GM18907 (cell line): ENCODE data around the gene MRPL49.

ENCODE experiments used
- ATAC-seq: cut with Tn5 transposase; IDR thresholded peaks from one replicate; pipeline ENCODE4 v1.9.1; 2021; ENCODE audit warnings: mild to moderate bottlenecking, moderate library complexity; ENCODE audit not compliant: unreplicated experiment

The MRPL49 gene

DNA sequence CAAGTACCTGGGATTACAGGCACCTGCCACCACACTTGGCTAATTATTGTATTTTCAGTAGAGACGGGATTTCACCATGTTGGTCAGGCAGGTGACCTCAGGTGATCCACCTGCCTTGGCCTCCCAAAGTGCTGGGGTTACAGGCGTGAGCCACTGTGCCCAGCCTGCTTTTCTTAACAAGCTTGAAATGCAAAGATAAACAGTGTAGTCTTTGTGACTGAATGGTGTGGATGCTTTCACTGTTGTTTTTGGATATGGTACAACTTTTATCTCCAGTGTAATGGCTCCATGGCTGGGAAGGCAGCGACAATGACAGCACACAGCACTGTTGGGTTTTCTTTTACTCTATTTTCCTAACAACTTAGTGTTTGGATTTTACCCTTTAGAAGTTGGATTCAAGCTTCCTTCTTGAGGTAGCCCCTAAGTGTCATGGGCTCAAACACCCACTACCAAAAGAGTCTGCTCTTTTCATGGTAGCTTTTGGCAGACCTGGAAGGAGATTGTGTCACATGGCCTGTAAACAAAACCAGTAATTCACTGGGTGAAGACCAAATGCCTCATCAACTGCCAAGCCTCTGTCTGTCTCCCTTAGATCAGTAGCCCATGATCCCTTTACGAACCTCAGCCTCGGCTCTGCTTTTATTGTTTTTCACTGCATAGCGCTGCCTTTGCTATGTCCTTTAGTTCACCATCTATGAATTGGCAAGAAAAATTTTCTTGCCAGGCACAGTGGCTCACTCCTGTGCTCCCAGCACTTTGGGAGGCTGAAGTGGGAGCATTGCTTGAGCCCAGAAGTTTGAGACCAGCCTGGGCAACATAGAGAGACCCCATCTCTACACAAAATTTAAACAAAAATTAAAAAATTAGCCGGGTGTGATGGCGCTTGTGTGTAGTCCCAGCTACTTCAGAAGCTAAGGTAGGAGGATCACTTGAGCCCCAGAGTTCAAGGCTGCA lies 19.7 kb upstream of the MRPL49 start:
- no peak for ATAC-seq

GRCh38 chr11:65103476-65103875 lies 18.6 kb upstream of the MRPL49 start:
- no peak for ATAC-seq

GRCh38 chr11:65104628-65105027 lies 17.5 kb upstream of the MRPL49 start:
- ATAC-seq: no peak

- ATAC-seq: no peak
Measured at GRCh38 chr11:65107078-65107477, 15.0 kb upstream of the MRPL49 start.

GRCh38 chr11:65107751-65108468 lies 14.2 kb upstream of the MRPL49 start:
- ATAC-seq: no peak

- ATAC-seq: no peak
Measured at GRCh38 chr11:65108469-65109123, 13.5 kb upstream of the MRPL49 start.

DNA sequence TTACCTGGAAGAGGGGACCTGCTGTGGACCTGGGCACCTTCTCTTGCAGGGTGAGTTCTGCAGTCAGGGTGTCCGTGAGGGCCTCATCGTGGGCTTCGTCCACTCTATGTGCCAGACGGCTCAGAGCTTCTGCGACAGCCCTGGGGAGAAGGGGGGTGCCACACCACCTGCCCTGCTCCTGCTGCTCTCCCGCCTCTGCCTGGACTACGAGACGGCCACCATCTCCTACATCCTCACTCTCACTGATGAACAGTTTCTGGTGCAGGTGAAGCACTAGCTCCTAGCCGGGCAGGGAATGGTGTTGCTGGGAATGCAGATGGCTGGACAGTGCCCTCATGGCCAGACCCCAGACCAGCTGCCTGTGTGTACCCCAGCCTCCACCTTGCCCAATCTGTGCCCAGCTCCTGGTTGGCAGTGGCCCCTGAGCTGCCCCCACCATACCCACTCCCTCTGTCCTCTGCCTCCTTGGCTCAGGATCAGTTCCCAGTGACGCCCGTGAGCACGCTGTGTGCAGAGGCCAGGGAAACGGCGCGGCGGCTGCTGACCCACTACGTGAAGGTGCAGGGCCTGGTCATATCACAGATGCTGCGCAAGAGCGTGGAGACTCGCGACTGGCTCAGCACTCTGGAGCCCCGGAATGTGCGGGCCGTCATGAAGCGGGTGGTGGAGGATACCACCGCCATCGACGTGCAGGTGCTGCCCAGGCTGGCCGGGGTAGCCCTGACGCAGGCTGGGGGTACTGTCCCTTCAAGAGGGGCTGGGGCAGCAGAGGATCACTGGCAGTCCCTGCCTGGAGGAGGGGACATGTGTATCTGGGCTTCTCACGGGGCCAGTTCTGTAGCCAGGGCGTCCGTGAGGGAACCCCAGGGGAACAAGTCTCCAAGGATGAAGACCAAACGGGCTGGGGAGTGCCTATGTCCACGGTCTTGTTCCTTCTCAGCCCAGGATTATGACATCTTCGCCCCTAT lies 12.6 kb upstream of the MRPL49 start:
- no peak for ATAC-seq

- peak; percentile 35 for ATAC-seq
Measured at GRCh38 chr11:65110354-65110861, 11.7 kb upstream of the MRPL49 start.

DNA sequence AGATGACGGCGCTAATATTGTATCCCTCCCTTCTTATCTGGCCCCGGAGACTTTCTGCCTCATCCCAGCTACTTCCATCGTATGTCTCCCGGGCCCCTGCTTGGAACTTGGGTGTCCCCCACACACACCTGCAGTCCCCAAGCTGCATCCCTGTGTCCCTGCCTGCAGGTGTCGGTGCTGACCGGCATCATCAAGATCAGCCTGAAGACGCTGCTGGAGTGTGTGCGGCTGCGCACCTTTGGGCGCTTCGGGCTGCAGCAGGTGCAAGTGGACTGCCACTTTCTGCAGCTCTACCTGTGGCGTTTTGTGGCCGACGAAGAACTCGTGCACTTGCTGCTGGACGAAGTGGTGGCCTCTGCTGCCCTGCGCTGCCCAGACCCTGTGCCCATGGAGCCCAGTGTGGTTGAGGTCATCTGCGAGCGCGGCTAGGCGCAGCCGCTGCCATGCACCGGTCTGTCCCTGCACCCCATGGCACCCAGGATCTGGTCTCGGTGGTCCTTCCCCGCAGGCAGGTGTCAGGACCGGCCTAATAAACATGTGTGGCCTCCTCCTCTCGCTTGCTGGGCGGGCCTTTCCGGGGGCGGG lies 10.9 kb upstream of the MRPL49 start:
- ATAC-seq: no peak

GRCh38 chr11:65111744-65112545 lies 10.2 kb upstream of the MRPL49 start, which contains the start of gene TM7SF2:
TM7SF2 (plus strand) TSS chr11:65111872; CDS start chr11:65112016, 144 bp downstream.
- peak; percentile 48 for ATAC-seq

DNA sequence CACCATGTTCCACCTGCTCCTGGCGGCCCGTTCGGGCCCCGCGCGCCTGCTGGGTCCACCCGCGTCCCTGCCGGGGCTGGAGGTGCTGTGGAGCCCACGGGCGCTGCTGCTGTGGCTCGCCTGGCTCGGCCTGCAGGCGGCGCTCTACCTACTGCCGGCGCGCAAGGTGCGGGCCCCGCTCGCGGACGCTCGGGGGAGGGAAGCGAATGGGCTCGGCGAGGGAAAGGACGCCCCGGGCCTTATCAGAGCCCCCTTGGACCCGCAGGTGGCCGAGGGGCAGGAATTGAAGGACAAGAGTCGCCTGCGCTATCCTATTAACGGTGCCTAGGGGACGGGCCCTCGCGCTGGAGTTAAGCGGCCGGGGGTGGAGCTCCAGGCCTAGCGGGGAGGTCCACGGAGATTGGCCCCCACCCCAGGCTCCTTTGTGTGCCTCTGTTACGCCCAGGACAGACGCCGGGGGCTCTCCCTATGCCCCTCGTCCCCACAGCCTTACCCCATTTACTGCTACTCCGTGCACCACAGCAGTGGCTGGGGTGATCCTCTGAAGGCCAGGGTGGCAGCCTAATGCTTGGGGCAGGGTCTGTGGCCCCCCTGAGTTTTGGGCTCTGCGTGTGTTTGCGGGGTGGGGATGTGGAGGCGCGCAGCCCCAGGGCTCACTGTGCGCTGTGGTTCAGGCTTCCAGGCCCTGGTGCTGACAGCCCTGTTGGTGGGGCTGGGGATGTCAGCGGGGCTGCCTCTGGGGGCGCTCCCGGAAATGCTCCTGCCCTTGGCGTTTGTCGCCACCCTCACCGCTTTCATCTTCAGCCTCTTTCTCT lies 9.4 kb upstream of the MRPL49 start:
- no peak for ATAC-seq

DNA sequence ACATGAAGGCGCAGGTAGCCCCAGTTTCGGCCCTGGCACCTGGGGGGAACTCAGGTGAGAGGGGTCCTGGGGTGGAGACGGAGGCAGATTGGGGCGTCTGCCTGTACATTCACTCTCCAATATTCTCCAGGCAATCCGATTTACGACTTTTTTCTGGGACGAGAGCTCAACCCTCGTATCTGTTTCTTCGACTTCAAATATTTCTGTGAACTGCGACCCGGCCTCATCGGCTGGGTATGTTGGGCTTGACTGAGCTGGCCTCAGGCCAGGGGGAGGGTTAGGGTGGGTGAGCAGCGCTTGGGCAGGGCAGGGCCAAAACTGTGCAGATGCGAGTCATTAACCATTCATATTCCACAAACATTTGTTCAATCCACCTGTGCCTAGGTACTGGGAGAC lies 8.8 kb upstream of the MRPL49 start:
- no peak for ATAC-seq

DNA sequence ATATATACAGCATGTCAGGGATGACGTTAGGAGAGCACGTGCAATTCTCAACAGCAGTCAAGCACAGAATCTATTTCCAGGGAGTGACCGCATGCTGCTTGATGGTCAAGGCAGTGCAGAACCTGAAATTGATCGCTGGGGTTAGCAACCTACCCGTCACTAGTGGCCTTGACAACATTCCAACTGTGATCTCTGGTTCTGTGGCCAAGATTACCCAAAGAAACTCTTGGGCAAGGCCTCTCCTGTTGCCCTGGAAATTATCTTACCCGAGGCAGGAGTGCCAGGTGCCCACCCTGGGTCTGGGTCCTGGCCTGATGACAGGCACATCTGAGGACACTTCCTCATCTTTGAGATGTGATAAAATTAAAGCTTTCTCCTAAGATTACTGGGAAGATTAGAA lies 8.3 kb upstream of the MRPL49 start:
- no peak for ATAC-seq

GRCh38 chr11:65114538-65115171 lies 7.5 kb upstream of the MRPL49 start:
- ATAC-seq: no peak

GRCh38 chr11:65115361-65116082 lies 6.6 kb upstream of the MRPL49 start:
- ATAC-seq: no peak

DNA sequence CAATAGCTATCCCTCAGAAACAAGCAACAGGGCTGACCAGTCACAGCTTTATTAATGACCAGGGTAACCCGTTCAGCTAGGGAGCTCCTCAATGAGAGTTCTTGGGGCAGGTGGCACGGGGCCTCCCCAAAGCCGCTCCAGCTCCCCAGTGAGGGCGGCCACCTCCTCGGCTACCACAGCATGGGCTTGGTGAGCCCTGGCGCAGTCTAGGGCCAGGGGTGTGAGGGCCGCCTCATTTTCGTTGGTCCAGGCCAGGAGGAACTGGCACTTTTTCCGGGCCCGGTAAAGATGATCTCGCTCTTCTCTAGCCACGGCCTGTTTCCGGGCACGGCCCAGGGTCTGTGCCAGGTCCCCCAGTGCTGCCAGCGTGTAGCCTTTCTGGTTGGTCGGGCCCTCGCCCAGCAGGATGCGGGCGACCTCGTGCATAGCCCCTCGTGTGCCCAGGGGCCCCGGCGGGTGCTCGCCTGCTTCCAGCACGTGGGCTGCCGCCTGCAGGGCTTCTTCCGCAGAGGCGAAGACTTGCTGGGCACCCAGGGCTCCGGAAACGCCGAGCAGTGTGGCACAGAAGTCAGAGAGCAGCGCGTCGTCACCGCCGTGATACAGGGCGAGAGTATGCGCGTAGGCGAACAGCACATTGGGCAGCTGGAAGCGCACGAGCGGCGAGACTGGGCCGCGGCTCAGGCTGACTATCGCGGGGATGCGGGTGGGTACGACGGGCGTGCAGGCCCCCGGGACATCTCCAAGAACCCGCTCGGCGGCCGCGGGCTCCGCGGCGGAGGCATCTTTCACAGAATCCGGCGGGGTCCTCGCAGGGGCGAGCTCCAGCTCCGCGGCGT lies 5.5 kb upstream of the MRPL49 start:
- ATAC-seq: peak; percentile 8
